A172 (cell line): ENCODE data around the gene ARHGAP10. TPM values are rescaled to one million over a fixed set of nuclear protein-coding genes. Genes with fewer than 3 reads are reported as not detected.

Experiments used
- DNase-seq: peaks from one replicate; pipeline ENCODE4 v3.0.0-alpha.2; 2015; ENCODE audit warnings: low spot score
- total RNA-seq: library from RNA; depleted of rRNA; stranded (reverse); fragments of >200 nt; shearing (Covaris generic); gene quantifications from 2 replicates; pipeline ENCODE4 v1.2.3, GENCODE V29; 2014

Gene ARHGAP10
- total RNA-seq, 1 experiment from 2014 or later = 9.1 TPM

DNA sequence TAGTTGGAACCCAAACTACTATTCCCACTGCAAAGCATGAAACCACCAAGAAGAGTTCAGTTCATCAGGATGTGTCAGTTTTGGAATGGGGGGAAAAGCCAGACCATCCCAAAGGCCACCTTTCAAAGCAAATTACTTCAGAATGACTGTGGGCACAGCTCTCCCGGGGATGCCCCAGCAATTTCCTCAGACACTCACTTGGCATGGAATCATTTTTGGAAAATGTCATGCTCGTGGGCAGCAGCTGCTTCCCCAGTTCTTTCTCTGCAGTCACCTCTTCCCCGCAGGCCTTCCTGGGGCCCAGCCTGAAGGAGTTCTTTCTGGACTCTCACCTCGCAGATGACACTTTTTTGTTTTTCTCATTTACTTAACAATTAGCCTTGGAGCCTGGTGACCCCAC, 360.0 kb downstream of the ARHGAP10 start:
- DNase-seq = no peak

DNA sequence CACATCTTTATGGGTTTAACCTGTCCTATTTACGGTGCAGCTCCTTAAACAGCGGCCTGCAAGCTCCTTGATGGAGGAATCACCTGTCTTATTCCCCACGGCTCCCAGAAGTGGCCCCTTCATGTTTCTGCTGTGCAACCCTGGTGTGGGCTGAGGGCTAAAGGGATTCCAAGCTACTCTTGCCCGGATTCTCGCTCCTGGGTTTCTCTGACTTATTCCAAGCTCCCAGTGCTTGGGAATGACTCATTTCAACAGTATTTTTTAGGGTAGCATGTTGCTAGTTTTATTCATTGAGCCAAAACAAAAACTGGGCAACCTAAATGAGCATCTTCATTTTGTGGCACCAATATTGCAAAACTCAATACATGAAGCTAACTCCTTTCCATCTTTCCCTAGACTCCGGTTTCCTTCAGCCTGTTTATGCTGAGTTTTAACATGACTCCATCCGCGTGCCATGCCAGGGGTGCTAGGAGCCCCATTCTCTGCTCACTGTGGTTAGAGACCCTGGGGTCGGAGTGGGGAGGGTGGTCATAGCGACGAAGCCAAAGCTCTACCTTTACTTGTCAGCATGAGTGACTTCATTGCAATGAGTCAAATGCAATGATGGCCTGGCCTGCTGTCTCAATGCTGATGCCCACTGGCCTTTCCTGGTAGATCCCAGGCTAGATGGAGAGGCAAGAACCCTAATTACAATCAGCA, 360.6 kb downstream of the ARHGAP10 start:
- no peak for DNase-seq

DNA sequence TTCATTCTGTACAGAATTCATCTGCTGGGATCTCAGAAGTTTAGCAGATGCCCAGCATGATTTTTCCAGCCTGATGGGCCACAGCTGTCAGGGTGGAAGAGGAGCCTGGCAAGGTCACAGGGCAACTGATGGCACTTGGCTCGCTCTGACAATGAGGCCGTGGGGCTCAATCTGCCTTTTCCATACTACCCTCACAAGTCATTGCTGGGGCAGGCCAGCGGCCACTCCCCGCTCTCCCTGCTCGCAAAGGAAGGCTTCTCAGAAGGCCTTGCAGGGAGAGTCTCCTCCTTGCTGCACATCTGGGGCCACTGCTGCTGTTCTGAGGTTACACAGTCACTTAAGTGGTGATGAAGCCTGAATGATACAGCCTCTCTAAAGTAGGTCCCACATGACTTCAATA, 361.2 kb downstream of the ARHGAP10 start:
- DNase-seq = no peak

GRCh38 chr4:148094149-148094548, 362.3 kb downstream of the ARHGAP10 start:
- no peak for DNase-seq

GRCh38 chr4:148095346-148095923, 363.5 kb downstream of the ARHGAP10 start:
- DNase-seq = no peak

DNA sequence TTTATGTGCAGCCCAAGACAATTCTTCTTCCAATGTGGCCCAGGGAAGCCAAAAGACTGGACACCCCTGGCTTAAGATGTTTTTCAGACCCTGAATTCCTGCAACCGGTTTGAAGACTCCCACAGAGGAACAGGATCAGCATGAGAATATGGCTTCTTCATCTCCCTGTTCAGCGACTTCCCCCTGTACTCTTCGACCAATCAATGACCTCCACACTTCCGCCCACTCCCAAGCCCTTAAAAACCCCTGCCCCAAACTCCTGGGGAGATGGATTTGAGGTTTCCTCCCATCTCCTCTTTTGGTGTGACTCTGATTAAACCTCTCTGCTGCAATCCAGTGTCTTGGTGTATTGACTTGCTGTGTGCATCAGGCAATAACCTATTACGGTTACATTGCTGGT, 365.9 kb downstream of the ARHGAP10 start:
- DNase-seq = no peak

DNA sequence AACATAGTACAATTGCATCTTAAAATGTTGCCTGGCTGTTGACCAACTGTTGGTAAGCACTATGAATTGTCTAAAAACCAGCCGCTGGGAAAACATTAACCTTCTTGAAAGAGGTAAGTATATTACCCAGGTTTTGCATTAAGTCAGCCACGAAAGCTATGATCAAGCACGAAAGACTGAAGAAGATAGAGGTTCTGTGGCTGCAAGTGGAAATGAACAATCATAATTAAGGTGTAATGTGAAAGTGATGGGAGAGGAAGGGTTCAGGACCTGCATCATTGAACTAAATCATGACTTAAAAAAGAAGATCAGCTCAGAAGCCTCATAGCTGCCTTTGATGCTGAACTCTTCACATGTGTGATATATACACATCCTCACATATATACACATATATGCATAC, 369.3 kb downstream of the ARHGAP10 start:
- no peak for DNase-seq

DNA sequence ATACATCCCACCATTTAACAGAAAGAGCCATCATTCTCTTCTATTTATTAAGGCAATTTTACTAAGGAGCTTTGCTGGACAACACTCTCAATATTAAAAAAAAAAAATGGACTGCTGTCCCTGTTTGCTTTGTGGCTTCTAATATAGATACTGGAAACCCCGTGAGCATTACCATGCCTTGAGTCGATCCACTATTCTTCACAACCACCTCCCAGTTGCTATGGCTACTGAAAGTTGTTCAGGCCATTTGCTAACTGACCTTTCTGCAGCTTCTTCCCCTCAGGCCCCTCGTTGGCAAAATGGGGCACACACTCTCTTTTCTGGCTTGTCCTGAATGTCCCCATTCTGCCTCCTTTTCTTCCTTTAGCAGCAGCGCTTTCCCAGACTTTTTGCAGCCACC, 369.9 kb downstream of the ARHGAP10 start:
- DNase-seq = no peak

DNA sequence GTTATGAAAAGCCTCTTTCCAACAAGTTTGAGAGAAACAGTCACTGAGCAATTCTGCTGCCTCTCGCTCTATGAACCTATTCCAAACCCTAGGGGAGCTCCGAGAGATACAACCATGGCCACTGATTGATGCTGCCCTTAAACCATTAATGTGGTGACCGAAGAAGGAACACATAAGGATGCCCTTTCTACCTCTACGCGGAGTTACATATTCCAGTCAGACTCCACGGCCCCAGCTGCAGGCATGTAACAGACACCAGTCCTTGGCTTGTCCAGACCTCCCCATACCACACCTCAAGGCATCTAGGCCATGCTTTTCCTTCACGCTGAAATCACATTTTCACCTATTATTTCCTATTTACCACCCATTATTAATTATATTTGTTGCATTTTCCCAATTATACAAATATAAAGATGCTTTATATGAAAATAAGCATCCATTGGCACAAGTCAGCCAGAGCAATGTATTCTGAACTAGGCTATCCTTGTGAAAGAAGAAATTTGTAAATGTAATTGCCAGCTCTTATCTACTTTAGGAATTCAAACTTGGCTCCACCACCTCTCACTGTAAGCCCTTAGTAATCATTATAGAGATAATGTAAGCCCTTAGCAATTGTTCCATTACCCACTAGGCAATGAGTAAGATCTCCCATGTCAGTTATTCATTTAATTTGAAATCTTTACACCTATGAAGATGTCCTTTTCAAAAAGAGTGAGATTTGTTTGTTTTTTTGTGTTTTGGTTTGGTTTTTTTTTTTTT, 371.9 kb downstream of the ARHGAP10 start:
- DNase-seq = no peak

DNA sequence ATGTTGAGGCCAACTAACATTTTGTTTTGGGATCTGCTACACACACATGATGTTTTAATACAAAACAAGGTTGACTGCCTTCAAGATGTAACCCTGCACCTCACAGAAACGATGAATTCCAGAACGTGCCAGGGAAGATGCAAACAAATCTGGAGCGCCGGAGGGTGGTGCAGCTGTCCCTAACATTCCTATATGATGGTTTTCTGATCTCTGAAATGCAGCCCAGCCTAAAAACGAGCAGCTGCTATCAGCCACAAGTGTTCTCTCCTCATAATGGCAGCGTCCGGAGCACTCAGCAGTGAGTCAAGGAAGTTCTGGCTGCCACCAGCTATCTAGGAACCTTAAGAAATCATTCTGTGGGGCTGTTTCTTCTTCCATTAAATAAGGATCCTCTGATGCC, 376.9 kb downstream of the ARHGAP10 start:
- DNase-seq = no peak

DNA sequence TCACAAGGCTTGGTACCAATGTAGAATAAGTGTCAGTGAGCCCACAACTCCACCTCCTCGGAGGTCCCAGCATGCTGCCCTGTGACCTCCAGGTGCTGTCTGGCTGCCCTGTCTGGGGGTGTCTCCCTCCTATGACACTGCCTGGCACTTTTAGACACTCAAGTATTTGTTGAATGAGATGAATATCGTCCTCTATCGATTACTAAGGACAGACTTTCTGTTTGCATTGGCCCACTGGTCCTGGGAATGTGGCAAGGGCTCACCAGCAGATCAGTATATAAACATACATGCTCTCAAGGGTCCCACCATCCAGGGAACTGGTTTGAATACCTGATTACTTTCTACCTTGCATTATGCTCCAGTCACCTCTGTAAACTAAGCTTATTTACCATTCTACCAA, 377.3 kb downstream of the ARHGAP10 start:
- DNase-seq = no peak

GRCh38 chr4:148110169-148110568, 378.3 kb downstream of the ARHGAP10 start:
- DNase-seq = no peak

DNA sequence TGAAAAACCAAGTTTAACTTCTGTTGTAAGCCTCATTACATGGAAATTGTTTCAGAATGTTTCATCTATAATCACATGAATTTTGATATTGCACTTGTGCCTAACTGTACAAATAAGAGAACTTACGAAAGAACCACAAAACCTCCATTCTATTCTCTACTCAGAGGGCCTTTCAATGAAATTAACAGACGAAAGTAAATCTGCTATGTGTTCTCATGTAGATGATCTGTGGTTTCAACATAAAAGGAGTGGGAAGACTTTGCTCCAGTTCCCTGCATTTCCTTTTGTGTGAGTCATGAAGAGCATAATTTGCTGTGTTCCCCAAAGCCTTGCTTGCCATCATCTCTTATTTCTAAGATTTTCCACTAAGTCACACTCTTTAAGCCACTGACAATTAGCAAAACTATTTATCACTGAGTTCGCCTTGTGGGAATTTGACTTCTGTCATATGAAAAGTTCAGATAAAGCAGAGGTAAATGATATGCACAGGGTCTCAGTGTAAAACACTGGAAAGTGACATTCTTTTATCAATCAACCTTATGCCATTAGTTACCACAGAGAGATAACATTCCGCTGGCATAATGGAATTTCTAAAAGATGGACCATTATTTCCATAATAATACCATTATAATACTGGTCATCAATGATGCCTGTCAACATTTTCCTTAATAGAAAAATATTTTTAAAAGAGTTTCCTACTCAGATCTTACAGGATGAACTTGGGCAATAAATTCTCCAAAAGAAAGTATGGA, 380.5 kb downstream of the ARHGAP10 start:
- DNase-seq = peak; percentile 39

- DNase-seq = no peak
Measured at GRCh38 chr4:148114436-148114835, 382.5 kb downstream of the ARHGAP10 start.

DNA sequence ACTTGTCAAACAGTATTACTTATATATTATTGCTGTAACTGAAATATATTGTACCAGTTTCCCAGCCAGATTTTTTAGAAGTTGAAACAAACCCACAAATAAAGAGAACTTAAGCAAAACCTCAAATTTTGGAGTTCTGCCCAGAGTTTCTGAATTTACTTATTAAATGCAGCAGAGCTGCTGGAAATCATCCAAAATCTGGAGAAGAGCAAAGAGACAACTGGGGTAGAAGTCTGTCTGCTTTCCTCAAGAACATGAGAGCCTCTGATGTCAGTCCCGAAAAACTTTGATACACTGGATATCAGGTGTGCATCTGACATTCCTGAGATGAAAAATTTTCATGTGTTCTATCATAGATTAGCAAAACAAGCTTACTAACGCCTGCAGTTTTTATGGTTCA, 384.4 kb downstream of the ARHGAP10 start:
- DNase-seq = no peak

DNA sequence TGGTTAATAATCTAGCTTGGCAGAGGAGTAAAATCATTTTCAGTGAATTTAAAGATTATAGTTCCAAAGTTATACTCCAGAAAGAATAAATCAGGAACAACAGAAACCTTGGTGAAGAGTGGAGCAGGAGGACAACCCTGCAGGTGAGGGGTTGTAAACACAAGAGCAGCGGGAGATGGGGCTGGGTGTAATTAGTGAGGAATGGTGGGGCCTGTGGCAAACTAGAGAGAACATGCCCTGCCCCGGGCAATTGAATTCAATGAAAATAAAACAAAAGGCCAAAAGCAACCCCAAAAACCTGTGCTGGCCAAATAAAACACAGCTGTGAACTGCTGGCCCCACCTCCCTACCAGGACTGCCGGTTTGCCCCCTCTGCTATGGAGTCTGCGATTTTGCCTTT, 385.1 kb downstream of the ARHGAP10 start:
- no peak for DNase-seq

GRCh38 chr4:148118179-148118578, 386.3 kb downstream of the ARHGAP10 start:
- DNase-seq = no peak

DNA sequence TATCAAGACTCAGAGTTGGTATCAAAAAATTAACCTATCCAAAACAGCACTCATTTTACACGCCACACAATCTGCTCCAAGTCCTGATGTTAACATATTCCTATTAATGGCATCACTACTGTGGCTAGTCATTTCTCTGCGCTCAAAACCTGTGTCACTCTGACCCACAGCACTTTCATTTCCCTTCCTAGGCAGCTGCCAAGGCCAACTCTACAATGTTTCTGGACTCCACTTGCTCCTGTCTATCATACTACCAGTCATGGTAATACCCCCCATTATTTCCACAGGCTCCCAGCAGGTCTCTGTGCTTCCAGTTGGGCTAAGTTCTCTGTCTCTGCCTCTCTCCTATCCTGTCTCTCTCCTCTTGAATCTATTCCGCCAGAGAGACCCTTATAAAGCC, 386.7 kb downstream of the ARHGAP10 start:
- DNase-seq = no peak

DNA sequence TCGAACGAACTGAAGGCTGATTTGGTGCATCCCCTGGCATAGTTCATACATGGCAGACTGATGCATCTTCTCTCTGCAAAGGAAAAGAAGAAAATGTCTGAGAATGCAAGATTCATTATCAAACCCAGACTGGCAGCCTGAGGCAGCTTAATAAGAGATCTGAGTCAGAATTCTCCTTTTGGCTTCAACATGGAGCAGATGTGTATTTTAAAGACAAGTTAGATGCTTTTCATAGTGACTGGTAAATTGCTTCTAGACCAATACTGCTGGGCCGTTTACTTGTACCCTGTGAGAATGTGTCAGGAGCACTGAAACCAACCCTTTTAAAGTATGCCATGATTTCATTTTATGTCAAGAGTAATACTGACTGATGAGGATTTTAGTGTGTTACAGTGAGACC, 388.3 kb downstream of the ARHGAP10 start:
- DNase-seq = no peak
